Lower lobe of right lung (tissue), 2 donors: ENCODE data around the gene CARD10. TPM values are rescaled to one million over a fixed set of nuclear protein-coding genes. Genes with fewer than 3 reads are reported as not detected.

ENCODE experiments used
- ATAC-seq, 2 donors: fragments of 200-7000 bp; cut with Tn5 transposase; one replicate each; pipeline ENCODE4 v1.9.1; 2020 to 2022; ENCODE audit warnings: mild to moderate bottlenecking in 2 of 2, moderate library complexity in 2 of 2
- DNase-seq: peaks from one replicate; pipeline ENCODE4 v3.0.0-alpha.2; 2020
- H3K27ac ChIP-seq: fragments of 200-600 bp; one replicate; pipeline ENCODE4 v1.8.0; 2022
- H3K27me3 ChIP-seq: fragments of 200-600 bp; one replicate; pipeline ENCODE4 v1.8.0; 2022; ENCODE audit warnings: low read depth
- H3K36me3 ChIP-seq: fragments of 200-600 bp; one replicate; pipeline ENCODE4 v1.8.0; 2022; ENCODE audit warnings: mild to moderate bottlenecking
- H3K4me1 ChIP-seq: fragments of 200-600 bp; one replicate; pipeline ENCODE4 v1.8.0; 2022
- H3K4me3 ChIP-seq: fragments of 200-600 bp; one replicate; pipeline ENCODE4 v1.8.0; 2022; ENCODE audit warnings: mild to moderate bottlenecking
- H3K9me3 ChIP-seq: fragments of 200-600 bp; one replicate; pipeline ENCODE4 v1.8.0; 2022
- intact Hi-C: fragments of 100-400 bp; cut with DNase I; formaldehyde crosslinking; loops from one replicate; pipeline ENCODE4 v1.11.0; 2022
- total RNA-seq: library from RNA; stranded (reverse); fragmentation: NEBNext Ultra II Directional; extraction: Animal tissue kit (Norgen Biotek cat#: 25700); gene quantifications from one replicate; pipeline ENCODE4 v1.2.1, GENCODE V29; 2021
- TF ChIP-seq, protein P1 (sequence below): fragments of 200-600 bp; IDR thresholded peaks from one replicate; pipeline ENCODE4 v1.8.0; 2022; ENCODE audit warnings: antibody characterized with exemption, mild to moderate bottlenecking
- donor health status: DM: no; HTN: yes; CAD: no; lungs with severe emphysema.

The CARD10 gene
- total RNA-seq, 1 donor from 2014 or later = 14.9 TPM

GRCh38 chr22:37483050-37483449 is 36.2 kb downstream of the CARD10 start:
- Histone ChIP-seq H3K27ac (peak overlapping the region; percentile 90), H3K4me1 (peaks cover 41% of the 10 kb centered on the region)
- ATAC-seq = no peak

DNA sequence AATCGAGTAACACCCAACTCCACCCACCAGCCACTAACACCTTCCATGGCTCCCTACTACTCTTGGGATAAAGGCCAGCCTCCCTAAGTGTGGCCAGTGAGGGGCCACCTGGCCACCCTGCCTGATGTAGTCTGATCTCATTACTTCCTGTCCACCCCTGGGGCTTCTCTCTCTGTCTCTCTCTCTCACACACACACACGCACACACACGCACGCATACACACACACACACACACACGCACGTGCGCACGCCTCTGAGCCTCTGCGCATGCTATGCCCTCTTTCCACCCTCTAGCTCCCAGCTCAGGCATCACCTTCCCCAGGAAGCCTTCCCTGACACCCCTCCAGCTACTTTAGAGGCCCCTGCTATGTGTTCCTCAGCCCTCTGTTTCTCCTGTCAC is 37.0 kb downstream of the CARD10 start:
- no peak for DNase-seq

More at GRCh38 chr22:37483050-37483449, 36.2 kb downstream of the CARD10 start:
- intact Hi-C loops = no loop called here
- Histone ChIP-seq H3K9me3 (no peaks in the 10 kb centered on the region), H3K27me3 (no peaks in the 10 kb centered on the region), H3K36me3 (peaks cover 23% of the 10 kb centered on the region), H3K4me3 (peak overlapping the region; percentile 72)
- DNase-seq = no peak
- TF ChIP-seq, protein P1, sequence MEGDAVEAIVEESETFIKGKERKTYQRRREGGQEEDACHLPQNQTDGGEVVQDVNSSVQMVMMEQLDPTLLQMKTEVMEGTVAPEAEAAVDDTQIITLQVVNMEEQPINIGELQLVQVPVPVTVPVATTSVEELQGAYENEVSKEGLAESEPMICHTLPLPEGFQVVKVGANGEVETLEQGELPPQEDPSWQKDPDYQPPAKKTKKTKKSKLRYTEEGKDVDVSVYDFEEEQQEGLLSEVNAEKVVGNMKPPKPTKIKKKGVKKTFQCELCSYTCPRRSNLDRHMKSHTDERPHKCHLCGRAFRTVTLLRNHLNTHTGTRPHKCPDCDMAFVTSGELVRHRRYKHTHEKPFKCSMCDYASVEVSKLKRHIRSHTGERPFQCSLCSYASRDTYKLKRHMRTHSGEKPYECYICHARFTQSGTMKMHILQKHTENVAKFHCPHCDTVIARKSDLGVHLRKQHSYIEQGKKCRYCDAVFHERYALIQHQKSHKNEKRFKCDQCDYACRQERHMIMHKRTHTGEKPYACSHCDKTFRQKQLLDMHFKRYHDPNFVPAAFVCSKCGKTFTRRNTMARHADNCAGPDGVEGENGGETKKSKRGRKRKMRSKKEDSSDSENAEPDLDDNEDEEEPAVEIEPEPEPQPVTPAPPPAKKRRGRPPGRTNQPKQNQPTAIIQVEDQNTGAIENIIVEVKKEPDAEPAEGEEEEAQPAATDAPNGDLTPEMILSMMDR = no peak

DNA sequence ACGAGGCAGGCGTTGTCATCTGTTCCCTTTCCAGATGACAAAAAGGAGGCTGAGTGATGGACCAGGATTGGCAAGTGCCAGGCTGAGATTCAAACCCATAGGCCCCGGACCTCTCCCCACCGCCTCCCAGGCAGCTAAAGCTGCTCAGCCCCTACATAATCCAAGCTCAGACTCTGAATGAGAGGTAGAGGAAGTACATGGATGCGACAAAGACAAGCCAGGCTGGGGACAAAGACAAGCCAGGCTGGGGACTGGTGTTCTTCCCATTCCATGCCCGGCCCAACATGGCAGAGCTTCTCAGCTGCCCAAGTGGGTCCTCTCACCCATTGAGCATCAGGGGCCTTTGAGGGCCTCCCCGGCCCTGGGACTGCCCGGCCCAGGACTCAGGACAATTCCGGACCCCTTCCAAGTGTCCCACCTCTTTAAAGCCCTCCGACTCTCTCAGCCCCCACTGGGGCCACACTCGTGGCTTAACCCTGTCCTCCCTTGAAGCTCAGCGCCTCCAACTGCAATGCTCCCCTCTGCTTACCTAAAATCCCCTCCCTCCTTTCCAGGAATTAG is 37.8 kb downstream of the CARD10 start:
- no peaks in the 10 kb centered on the region for H3K9me3 ChIP-seq
- H3K4me1 ChIP-seq = peaks cover 32% of the 10 kb centered on the region
- H3K4me3 ChIP-seq = no peak overlapping the region
- DNase-seq (no peak), ATAC-seq (no peak)
- TF ChIP-seq, protein P1 = no peak
- intact Hi-C loops = no loop called here
- H3K27me3 ChIP-seq = no peaks in the 10 kb centered on the region
- H3K27ac ChIP-seq = no peak overlapping the region
- peaks cover 39% of the 10 kb centered on the region for H3K36me3 ChIP-seq

More for the DNA sequence above, 37.0 kb downstream of the CARD10 start:
- Histone ChIP-seq H3K4me3 (no peak overlapping the region), H3K9me3 (no peaks in the 10 kb centered on the region), H3K4me1 (peaks cover 41% of the 10 kb centered on the region), H3K27me3 (no peaks in the 10 kb centered on the region), H3K27ac (no peak overlapping the region), H3K36me3 (peaks cover 31% of the 10 kb centered on the region)
- intact Hi-C loops = no loop called here
- ATAC-seq = no peak
- TF ChIP-seq, protein P1 = no peak

- intact Hi-C loops = no loop called here
- H3K27me3 ChIP-seq = no peaks in the 10 kb centered on the region
- ATAC-seq (no peak), DNase-seq (no peak)
- peaks cover 26% of the 10 kb centered on the region for H3K4me1 ChIP-seq
- no peaks in the 10 kb centered on the region for H3K9me3 ChIP-seq
- TF ChIP-seq, protein P1 = no peak
- peaks cover 45% of the 10 kb centered on the region for H3K36me3 ChIP-seq
- H3K4me3 ChIP-seq = no peak overlapping the region
- H3K27ac ChIP-seq = no peak overlapping the region
These were observed 38.5 kb downstream of the CARD10 start for GRCh38 chr22:37480387-37481346.

DNA sequence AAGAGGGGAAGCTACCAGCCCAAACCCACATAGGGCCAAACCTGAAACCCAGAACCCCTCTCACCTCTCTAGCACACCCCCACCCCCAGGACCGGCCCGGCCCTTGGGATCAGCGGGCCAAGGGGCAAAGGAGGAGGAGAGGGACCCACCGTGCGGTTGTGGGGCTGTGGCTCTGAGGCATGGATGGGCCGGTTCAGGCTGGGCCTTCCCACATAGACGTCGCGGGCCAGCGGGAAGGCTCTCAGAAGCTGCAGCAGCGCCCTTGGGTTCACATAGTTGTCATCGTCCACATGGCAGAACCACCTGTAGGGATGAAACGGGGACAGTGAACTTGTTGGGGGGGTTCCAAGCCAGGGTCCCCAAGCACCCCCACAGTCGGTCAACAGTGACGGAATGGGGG is 40.0 kb downstream of the CARD10 start:
- ATAC-seq (no peak), DNase-seq (no peak)
- Histone ChIP-seq H3K9me3 (no peaks in the 10 kb centered on the region), H3K4me3 (no peak overlapping the region), H3K4me1 (peaks cover 26% of the 10 kb centered on the region), H3K36me3 (peaks cover 59% of the 10 kb centered on the region), H3K27me3 (no peaks in the 10 kb centered on the region), H3K27ac (no peak overlapping the region)
- TF ChIP-seq, protein P1 = no peak
- intact Hi-C loops = no loop called here
